ENCODE data around the gene CYP27C1. TPM values are rescaled to one million over a fixed set of nuclear protein-coding genes. Genes with fewer than 3 reads are reported as not detected.
"Not testable (repeated sequence)": the region's sequence is repeated elsewhere in the genome, so short reads cannot be mapped to it uniquely, and the experiment has no call there.

The CYP27C1 gene
- total RNA-seq, 2 donors from 2014 or later, result 1.8 TPM; not detected in 1

GRCh38 chr2:127225186-127225960, 5.3 kb upstream of the CYP27C1 start:
- WGBS, result 61% methylated on average over 12 of the region's 12 CpGs
- Histone ChIP-seq H3K4me1 (replicated peaks) (no peaks in the 10 kb centered on the region), H3K9me3 (no peaks in the 10 kb centered on the region), H3K4me3 (no peak overlapping the region), H3K27ac (no peak overlapping the region), H3K27me3 (replicated peaks; ENCODE audit: insufficient read depth) (peaks cover 5% of the 10 kb centered on the region), H3K36me3 (no peaks in the 10 kb centered on the region)
- no peak for DNase-seq (ENCODE audit: low spot score)
- TF ChIP-seq POLR2A (IDR thresholded peaks at IDR 0.05), result no peak
- TF ChIP-seq, protein P1, sequence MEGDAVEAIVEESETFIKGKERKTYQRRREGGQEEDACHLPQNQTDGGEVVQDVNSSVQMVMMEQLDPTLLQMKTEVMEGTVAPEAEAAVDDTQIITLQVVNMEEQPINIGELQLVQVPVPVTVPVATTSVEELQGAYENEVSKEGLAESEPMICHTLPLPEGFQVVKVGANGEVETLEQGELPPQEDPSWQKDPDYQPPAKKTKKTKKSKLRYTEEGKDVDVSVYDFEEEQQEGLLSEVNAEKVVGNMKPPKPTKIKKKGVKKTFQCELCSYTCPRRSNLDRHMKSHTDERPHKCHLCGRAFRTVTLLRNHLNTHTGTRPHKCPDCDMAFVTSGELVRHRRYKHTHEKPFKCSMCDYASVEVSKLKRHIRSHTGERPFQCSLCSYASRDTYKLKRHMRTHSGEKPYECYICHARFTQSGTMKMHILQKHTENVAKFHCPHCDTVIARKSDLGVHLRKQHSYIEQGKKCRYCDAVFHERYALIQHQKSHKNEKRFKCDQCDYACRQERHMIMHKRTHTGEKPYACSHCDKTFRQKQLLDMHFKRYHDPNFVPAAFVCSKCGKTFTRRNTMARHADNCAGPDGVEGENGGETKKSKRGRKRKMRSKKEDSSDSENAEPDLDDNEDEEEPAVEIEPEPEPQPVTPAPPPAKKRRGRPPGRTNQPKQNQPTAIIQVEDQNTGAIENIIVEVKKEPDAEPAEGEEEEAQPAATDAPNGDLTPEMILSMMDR (IDR thresholded peaks at IDR 0.05), result no peak
- TF ChIP-seq POLR2AphosphoS5 (IDR thresholded peaks at IDR 0.05), result no peak
- intact Hi-C loops (cut with DNase I), result no loop called here

DNA sequence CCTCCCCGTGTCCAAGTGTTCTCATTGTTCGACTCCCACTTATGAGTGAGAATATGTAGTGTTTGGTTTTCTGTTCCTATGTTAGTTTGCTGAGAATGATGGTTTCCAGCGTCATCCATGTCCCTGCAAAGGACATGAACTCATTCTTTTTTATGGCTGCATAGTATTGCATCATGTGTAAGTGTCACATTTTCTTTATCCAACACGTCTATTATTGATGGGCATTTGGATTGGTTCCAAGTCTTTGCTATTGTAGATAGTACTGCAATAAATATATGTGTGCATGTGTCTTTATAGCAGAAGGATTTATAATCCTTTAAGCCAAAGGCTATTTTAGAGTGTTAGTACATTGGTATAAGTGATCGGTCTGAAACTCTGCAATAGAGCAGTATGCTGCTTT, 4.0 kb upstream of the CYP27C1 start:
- 56% methylated on average over 5 of the region's 5 CpGs for WGBS
- intact Hi-C loops (cut with DNase I); H3K9me3 ChIP-seq; DNase-seq (ENCODE audit: low spot score); H3K4me3 ChIP-seq; H3K36me3 ChIP-seq; H3K4me1 ChIP-seq (replicated peaks); H3K27ac ChIP-seq: not testable (repeated sequence)
- H3K27me3 ChIP-seq (replicated peaks; ENCODE audit: insufficient read depth), result peaks cover 12% of the 10 kb centered on the region

DNA sequence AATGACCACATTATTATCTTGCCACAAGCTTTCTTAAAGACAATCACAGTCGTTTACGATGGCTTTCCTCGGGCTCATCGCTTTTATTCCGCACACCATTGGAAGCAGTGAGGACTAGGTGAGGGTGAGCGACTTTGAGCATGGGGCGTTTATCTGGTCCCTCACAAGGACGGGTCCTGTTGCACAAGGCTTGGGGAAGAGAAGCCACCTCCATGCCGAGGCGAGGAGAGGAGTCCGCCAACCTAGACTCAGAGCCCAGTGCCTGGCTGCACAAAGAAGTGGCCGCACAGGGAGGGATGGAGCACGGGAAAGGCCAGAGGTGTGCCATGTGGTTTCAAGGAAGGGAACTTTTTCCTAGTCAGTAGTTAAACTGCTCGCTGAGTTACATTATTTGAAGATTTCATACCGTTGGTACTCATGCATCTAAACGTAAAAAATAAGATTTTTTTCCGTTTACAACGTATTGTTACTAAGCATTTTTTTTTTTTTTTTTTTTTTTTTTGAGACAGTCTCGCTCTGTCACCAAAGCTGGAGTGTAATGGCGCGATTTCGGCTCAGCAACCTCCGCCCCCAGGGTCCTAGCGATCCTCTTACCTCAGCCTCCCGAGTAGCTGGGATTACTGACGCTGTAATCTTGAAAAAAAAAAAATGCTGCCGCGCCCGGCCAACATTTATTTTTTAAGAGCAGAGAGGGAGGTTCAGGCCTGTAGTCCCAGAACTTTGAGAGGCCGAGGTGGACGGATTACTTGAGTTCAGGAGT, 849 bp upstream of the CYP27C1 start:
- intact Hi-C loops (cut with DNase I), result no loop called here
- Histone ChIP-seq H3K36me3 (no peaks in the 10 kb centered on the region), H3K27me3 (replicated peaks; ENCODE audit: insufficient read depth) (peaks cover 17% of the 10 kb centered on the region), H3K9me3 (no peaks in the 10 kb centered on the region), H3K4me1 (replicated peaks) (peaks cover 13% of the 10 kb centered on the region), H3K27ac (no peak overlapping the region), H3K4me3 (no peak overlapping the region)
- TF ChIP-seq POLR2A (IDR thresholded peaks at IDR 0.05) (peak; percentile 20), POLR2AphosphoS5 (IDR thresholded peaks at IDR 0.05) (no peak)
- no peak for DNase-seq (ENCODE audit: low spot score)
- WGBS, result 34% methylated on average over 31 of the region's 31 CpGs

DNA sequence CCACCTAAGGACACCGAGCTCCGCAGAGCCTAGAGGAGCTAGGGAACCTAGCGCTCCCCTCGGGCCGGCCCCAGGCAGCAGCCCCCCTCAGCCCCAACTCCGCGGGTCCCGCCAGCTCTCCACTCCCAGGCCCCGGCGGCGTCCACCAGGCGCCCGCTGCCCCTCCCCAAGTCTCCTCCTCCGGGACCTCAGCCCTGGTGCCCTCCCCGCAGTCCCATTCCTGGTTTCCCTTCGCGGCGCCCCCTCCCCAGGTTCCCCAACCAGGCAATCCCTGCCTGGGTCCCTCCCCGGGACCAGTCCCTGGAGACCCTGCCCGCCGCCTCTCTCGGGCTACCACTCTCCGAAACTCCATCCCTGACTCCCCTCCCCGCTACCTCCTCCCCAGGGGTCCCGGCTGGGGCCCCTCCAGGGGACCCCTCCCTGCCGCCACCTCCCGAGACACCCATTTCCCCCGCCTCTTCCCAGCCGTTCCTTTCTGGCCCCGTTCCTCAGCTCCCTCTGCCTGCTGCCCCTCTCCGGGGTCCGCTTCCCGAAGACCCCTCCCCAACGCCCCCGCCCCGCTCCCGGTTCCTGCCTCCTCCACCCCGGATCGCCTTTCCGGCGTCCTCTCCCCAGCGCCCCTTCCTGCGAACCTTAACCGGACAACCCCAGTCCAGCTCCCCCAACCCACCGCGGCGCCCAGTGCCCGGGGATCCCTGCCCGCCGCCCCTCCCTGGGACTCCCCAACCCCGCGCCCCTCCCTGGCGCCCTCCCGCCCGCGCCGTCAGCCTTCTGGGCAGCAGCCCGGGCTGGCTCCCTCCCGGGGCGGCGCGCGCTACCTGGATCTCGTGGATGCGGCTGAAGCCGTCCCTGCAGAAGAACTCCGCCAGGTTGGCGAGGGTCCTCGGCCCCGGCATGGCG, 678 bp downstream of the CYP27C1 start:
- peaks cover 17% of the 10 kb centered on the region for H3K27me3 ChIP-seq (replicated peaks; ENCODE audit: insufficient read depth)
- 1% methylated on average over 55 of the region's 71 CpGs for WGBS
- H3K27ac ChIP-seq, result no peak overlapping the region
- TF ChIP-seq POLR2A (IDR thresholded peaks at IDR 0.05) (peak; percentile 27), POLR2AphosphoS5 (IDR thresholded peaks at IDR 0.05) (no peak)
- intact Hi-C loops (cut with DNase I), result no loop called here
- no peaks in the 10 kb centered on the region for H3K9me3 ChIP-seq
- H3K4me1 ChIP-seq (replicated peaks), result peaks cover 13% of the 10 kb centered on the region
- H3K36me3 ChIP-seq, result no peaks in the 10 kb centered on the region
- no peak for DNase-seq (ENCODE audit: low spot score)
- H3K4me3 ChIP-seq, result peak overlapping the region; percentile 36 to 45

DNA sequence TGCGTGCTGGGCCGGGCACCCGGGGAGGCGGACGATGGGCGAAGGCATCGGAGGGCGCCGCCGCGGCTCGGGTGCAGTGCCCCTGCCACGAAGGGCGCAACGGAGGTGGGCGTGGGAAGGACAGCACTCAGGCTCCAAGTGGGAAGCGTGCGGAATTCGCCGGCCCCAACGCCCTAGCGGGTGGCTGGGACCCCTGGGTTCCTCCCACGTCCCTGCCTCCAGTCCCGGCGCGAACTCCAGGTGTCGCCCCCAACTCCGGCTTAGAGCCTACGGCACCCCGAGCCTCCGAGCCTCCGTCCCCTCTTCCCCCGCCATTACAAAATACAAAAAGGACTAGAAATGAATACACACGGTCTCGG, 1.3 kb downstream of the CYP27C1 start:
- Histone ChIP-seq H3K27ac (no peak overlapping the region), H3K9me3 (no peaks in the 10 kb centered on the region), H3K4me1 (replicated peaks) (peaks cover 13% of the 10 kb centered on the region), H3K4me3 (peak overlapping the region; percentile 36 to 45), H3K36me3 (no peaks in the 10 kb centered on the region), H3K27me3 (replicated peaks; ENCODE audit: insufficient read depth) (peaks cover 17% of the 10 kb centered on the region)
- TF ChIP-seq POLR2AphosphoS5 (IDR thresholded peaks at IDR 0.05), result no peak
- TF ChIP-seq POLR2A (IDR thresholded peaks at IDR 0.05), result no peak
- TF ChIP-seq, protein P1 (IDR thresholded peaks at IDR 0.05), result no peak
- no peak for DNase-seq (ENCODE audit: low spot score)
- 3% methylated on average over 33 of the region's 35 CpGs for WGBS
- intact Hi-C loops (cut with DNase I), result no loop called here
